Ovary (tissue), 3 donors: ENCODE measurements around the gene ERN1.

Experiments used
- EP300 ChIP-seq: sonication (generic); formaldehyde crosslinking; IDR thresholded peaks from one replicate; pipeline ENCODE4 v1.6.1; 2017; ENCODE audit warnings: antibody characterized with exemption
- POLR2A ChIP-seq: fragments of 450-650 bp; IDR thresholded peaks from one replicate; pipeline ENCODE4 v1.6.1; 2017; ENCODE audit warnings: antibody characterized with exemption, mild to moderate bottlenecking, moderate library complexity
- TF ChIP-seq, protein P1 (sequence below), 3 donors: fragments of 450-650 bp in 2 of 3; fragments of 200-600 bp in 1 of 3; IDR thresholded peaks; one replicate each; pipeline versions ENCODE4 v1.5.1 to v1.8.0; 2016 to 2022; ENCODE audit warnings: antibody characterized with exemption in 3 of 3, mild to moderate bottlenecking in 1 of 3
- donor health status: DM: no; HTN: no; CAD: no.

DNA sequence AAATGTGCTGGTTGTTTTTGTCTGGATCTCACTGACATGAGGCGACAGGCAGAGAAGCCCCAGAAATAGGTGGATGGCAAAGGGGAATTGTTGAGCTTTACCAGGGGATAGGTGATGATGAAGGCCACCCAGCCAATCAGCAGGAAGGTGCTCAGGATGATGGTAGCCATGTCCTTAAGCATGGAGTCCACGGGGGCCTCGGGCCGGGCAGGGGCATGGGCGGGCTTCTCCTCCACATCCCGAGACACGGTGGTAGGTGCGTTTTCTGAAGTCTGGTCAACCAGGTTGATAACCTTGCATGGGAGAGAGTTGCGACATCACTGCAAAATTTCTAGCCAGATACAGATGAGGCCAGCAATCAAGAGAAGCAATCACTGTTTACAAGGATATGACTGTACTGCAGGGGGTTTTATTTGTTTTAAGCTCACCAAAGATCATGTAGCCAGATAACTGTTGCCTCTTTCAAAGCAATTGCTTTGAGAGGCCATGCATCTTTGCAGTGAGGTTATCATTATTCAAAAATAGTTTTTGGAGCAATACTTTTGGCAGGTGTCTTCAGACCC is 72.2 kb downstream of the ERN1 start:
- TF ChIP-seq, protein P1, sequence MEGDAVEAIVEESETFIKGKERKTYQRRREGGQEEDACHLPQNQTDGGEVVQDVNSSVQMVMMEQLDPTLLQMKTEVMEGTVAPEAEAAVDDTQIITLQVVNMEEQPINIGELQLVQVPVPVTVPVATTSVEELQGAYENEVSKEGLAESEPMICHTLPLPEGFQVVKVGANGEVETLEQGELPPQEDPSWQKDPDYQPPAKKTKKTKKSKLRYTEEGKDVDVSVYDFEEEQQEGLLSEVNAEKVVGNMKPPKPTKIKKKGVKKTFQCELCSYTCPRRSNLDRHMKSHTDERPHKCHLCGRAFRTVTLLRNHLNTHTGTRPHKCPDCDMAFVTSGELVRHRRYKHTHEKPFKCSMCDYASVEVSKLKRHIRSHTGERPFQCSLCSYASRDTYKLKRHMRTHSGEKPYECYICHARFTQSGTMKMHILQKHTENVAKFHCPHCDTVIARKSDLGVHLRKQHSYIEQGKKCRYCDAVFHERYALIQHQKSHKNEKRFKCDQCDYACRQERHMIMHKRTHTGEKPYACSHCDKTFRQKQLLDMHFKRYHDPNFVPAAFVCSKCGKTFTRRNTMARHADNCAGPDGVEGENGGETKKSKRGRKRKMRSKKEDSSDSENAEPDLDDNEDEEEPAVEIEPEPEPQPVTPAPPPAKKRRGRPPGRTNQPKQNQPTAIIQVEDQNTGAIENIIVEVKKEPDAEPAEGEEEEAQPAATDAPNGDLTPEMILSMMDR (IDR thresholded peaks at IDR 0.05): no peak
- TF ChIP-seq EP300 (no peak), POLR2A (no peak)
